ENCODE results near the gene KRTAP12-1.

KRTAP12-1 gene

GRCh38 chr21:44702111-44702972, 20.4 kb upstream of the KRTAP12-1 start:
- Histone ChIP-seq H3F3A (ENCODE audit: insufficient read depth, low read length) (no peaks in the 10 kb centered on the region), H3K79me2 (ENCODE audit: insufficient read depth, low read length) (no peaks in the 10 kb centered on the region), H3K9ac (ENCODE audit: low read length) (no peak overlapping the region), H3K9me2 (ENCODE audit: low read depth, low read length) (no peaks in the 10 kb centered on the region), H3K4me2 (ENCODE audit: low read length) (no peak overlapping the region), H3K36me3 (ENCODE audit: insufficient read depth, low read length) (no peaks in the 10 kb centered on the region), H2AFZ (ENCODE audit: low read length) (no peak overlapping the region), H3K27ac (ENCODE audit: low read depth, low read length, poor library complexity, severe bottlenecking) (no peak overlapping the region), H3K4me1 (ENCODE audit: insufficient read depth, low read length, severe bottlenecking) (no peaks in the 10 kb centered on the region), H4K20me1 (ENCODE audit: insufficient read depth, low read length) (no peaks in the 10 kb centered on the region), H3K27me3 (ENCODE audit: insufficient read depth, low read length) (0 out of 2 replicates have a peak, but pooled peaks cover 4% of the 10 kb centered on the region), H3K9me3 (ENCODE audit: low read length) (no peaks in the 10 kb centered on the region), H3K4me3 (ENCODE audit: low read depth, low read length, poor library complexity, severe bottlenecking) (no peak overlapping the region)
- TF ChIP-seq CTCF (IDR thresholded peaks at IDR 0.05; ENCODE audit: low read length), result no peak
- no peak for TF ChIP-seq EZH2 (IDR thresholded peaks at IDR 0.05; ENCODE audit: borderline replicate concordance, low read length)

GRCh38 chr21:44701541-44701940, 19.6 kb upstream of the KRTAP12-1 start:
- Histone ChIP-seq H2AFZ (ENCODE audit: low read length) (no peak overlapping the region), H3K27me3 (ENCODE audit: insufficient read depth, low read length) (0 out of 2 replicates have a peak, but pooled peaks cover 4% of the 10 kb centered on the region), H3K4me2 (ENCODE audit: low read length) (no peak overlapping the region), H3K9ac (ENCODE audit: low read length) (no peak overlapping the region), H3K36me3 (ENCODE audit: insufficient read depth, low read length) (no peaks in the 10 kb centered on the region), H3K4me3 (ENCODE audit: low read depth, low read length, poor library complexity, severe bottlenecking) (no peak overlapping the region), H3K9me2 (ENCODE audit: low read depth, low read length) (no peaks in the 10 kb centered on the region), H3F3A (ENCODE audit: insufficient read depth, low read length) (no peaks in the 10 kb centered on the region), H4K20me1 (ENCODE audit: insufficient read depth, low read length) (no peaks in the 10 kb centered on the region), H3K27ac (ENCODE audit: low read depth, low read length, poor library complexity, severe bottlenecking) (no peak overlapping the region), H3K4me1 (ENCODE audit: insufficient read depth, low read length, severe bottlenecking) (no peaks in the 10 kb centered on the region), H3K9me3 (ENCODE audit: low read length) (no peaks in the 10 kb centered on the region), H3K79me2 (ENCODE audit: insufficient read depth, low read length) (no peaks in the 10 kb centered on the region)
- no peak for TF ChIP-seq EZH2 (IDR thresholded peaks at IDR 0.05; ENCODE audit: borderline replicate concordance, low read length)
- TF ChIP-seq CTCF (IDR thresholded peaks at IDR 0.05; ENCODE audit: low read length), result no peak

- H3K9me3 ChIP-seq (ENCODE audit: low read length), result no peaks in the 10 kb centered on the region
- H3K79me2 ChIP-seq (ENCODE audit: insufficient read depth, low read length), result no peaks in the 10 kb centered on the region
- H3F3A ChIP-seq (ENCODE audit: insufficient read depth, low read length), result no peaks in the 10 kb centered on the region
- H3K4me3 ChIP-seq (ENCODE audit: low read depth, low read length, poor library complexity, severe bottlenecking), result no peak overlapping the region
- H3K9ac ChIP-seq (ENCODE audit: low read length), result no peak overlapping the region
- H3K4me1 ChIP-seq (ENCODE audit: insufficient read depth, low read length, severe bottlenecking), result no peaks in the 10 kb centered on the region
- no peak overlapping the region for H3K4me2 ChIP-seq (ENCODE audit: low read length)
- H3K27me3 ChIP-seq (ENCODE audit: insufficient read depth, low read length), result no peaks in the 10 kb centered on the region
- H3K27ac ChIP-seq (ENCODE audit: low read depth, low read length, poor library complexity, severe bottlenecking), result no peak overlapping the region
- no peaks in the 10 kb centered on the region for H4K20me1 ChIP-seq (ENCODE audit: insufficient read depth, low read length)
- H2AFZ ChIP-seq (ENCODE audit: low read length), result no peak overlapping the region
- no peaks in the 10 kb centered on the region for H3K36me3 ChIP-seq (ENCODE audit: insufficient read depth, low read length)
- TF ChIP-seq CTCF (IDR thresholded peaks at IDR 0.05; ENCODE audit: low read length) (no peak), EZH2 (IDR thresholded peaks at IDR 0.05; ENCODE audit: borderline replicate concordance, low read length) (no peak)
- no peaks in the 10 kb centered on the region for H3K9me2 ChIP-seq (ENCODE audit: low read depth, low read length)
Observed at GRCh38 chr21:44701023-44701400, 19.0 kb upstream of the KRTAP12-1 start.

All from OCI-LY1 (cell line).